Epithelial cell of prostate (primary cell): ENCODE results near the gene KRT79.

Experiments
- DNase-seq: peaks from one replicate; pipeline ENCODE4 v3.0.0-alpha.2; 2011; ENCODE audit warnings: low read depth, low spot score
- H3K27ac ChIP-seq: fragments of 450-650 bp; 2 replicates; pipeline ENCODE4 v1.5.1; 2017; ENCODE audit warnings: mild to moderate bottlenecking

KRT79 gene

GRCh38 chr12:52809166-52809565, 24.9 kb downstream of the KRT79 start:
- DNase-seq = no peak
- no peak overlapping the region for H3K27ac ChIP-seq

GRCh38 chr12:52808573-52809160, 25.4 kb downstream of the KRT79 start:
- DNase-seq = no peak

GRCh38 chr12:52807544-52808470, 26.3 kb downstream of the KRT79 start:
- DNase-seq = no peak
- H3K27ac ChIP-seq = no peak overlapping the region

More at GRCh38 chr12:52808573-52809160, 25.4 kb downstream of the KRT79 start:
- no peak overlapping the region for H3K27ac ChIP-seq

GRCh38 chr12:52806821-52807543, 27.1 kb downstream of the KRT79 start:
- H3K27ac ChIP-seq = no peak overlapping the region
- DNase-seq = no peak

GRCh38 chr12:52806169-52806811, 27.8 kb downstream of the KRT79 start:
- DNase-seq = no peak

GRCh38 chr12:52805739-52806138, 28.4 kb downstream of the KRT79 start:
- DNase-seq = no peak

More at GRCh38 chr12:52806169-52806811, 27.8 kb downstream of the KRT79 start:
- H3K27ac ChIP-seq = no peak overlapping the region

GRCh38 chr12:52805000-52805399, 29.1 kb downstream of the KRT79 start:
- DNase-seq = no peak
- no peak overlapping the region for H3K27ac ChIP-seq

More at GRCh38 chr12:52805739-52806138, 28.4 kb downstream of the KRT79 start:
- no peak overlapping the region for H3K27ac ChIP-seq

- no peak for DNase-seq
- no peak overlapping the region for H3K27ac ChIP-seq
These were observed 31.7 kb downstream of the KRT79 start for GRCh38 chr12:52802442-52802841.

GRCh38 chr12:52801773-52802172, 32.3 kb downstream of the KRT79 start:
- no peak for DNase-seq
- H3K27ac ChIP-seq = no peak overlapping the region

- no peak for DNase-seq
- peak overlapping the region; percentile 16 for H3K27ac ChIP-seq
These were observed 33.7 kb downstream of the KRT79 start for GRCh38 chr12:52800259-52800917.

GRCh38 chr12:52799505-52800211, 34.5 kb downstream of the KRT79 start:
- H3K27ac ChIP-seq = peak overlapping the region; percentile 66
- DNase-seq = no peak

GRCh38 chr12:52798671-52799504, 35.2 kb downstream of the KRT79 start:
- DNase-seq = peak; percentile 44
- peak overlapping the region; percentile 66 for H3K27ac ChIP-seq

GRCh38 chr12:52798003-52798670, 36.0 kb downstream of the KRT79 start:
- DNase-seq = no peak
- H3K27ac ChIP-seq = peak overlapping the region; percentile 66

- DNase-seq = no peak
These were observed 36.6 kb downstream of the KRT79 start for GRCh38 chr12:52797529-52797894.

GRCh38 chr12:52796839-52797528, 37.1 kb downstream of the KRT79 start:
- DNase-seq = no peak
- peak overlapping the region; percentile 66 for H3K27ac ChIP-seq

More at GRCh38 chr12:52797529-52797894, 36.6 kb downstream of the KRT79 start:
- H3K27ac ChIP-seq = peak overlapping the region; percentile 66

GRCh38 chr12:52796429-52796794, 37.7 kb downstream of the KRT79 start:
- DNase-seq = no peak
- no peak overlapping the region for H3K27ac ChIP-seq

GRCh38 chr12:52795694-52796428, 38.2 kb downstream of the KRT79 start, which contains the start of gene KRT3:
KRT3 (minus strand) TSS chr12:52796117; CDS start chr12:52796042, 75 bp downstream.
- no peak within 1 kb of the TSS for H3K27ac ChIP-seq
- no peak for DNase-seq
